Activated CD4-positive, alpha-beta T cell treated with anti-CD3 and anti-CD28 coated beads for 1 hour (primary cell): Measurements from ENCODE around the gene LTK.
A peak's percentile ranks its signal among the peaks of the same experiment; 100 is the strongest.

Experiments used
- DNase-seq: peaks from one replicate; pipeline ENCODE4 v3.0.0-alpha.2; 2020

Gene LTK

DNA sequence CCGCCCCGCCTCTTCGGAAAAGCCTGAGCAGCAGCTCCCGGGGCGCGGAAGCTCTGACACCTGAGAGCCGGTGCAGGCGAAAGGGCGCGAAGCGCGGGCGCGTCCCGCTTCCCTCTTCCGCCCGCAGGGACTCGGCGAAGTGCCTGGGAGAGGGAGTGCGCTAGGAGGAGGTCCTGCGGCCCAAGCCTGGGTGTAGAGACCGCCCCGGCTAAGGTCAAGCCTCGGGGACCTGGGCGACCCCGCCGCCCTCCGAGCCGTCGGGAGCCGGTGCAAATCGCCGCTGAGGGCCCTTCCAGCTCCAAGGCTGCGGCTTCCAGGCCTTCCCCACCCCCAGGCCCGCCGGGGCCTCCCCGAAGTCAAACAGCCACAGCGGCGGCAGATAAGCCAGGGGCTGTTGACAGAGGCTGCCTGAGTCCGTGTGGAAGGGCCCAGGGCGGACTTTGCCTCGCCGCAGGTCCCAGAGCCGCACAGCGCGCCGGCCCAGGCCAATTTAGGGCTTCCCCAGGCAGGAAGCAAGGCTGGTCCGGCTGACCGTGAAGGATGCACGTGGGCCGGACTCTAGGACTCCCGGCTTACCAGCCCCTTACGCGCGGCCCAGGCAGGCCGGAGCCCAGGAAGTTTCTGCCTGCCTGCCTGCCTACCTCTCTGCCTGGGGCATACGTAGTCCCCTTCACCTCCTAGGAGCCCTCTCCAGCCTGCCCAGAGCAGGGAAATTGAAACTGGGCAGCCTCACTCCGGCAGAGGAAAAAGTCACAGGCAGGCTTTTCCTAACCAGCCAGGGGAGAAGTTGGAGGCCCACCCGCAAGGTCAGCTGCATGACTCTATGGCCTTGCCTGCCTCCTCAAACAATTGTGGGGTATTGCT is 17.7 kb downstream of the LTK start:
- DNase-seq = no peak

DNA sequence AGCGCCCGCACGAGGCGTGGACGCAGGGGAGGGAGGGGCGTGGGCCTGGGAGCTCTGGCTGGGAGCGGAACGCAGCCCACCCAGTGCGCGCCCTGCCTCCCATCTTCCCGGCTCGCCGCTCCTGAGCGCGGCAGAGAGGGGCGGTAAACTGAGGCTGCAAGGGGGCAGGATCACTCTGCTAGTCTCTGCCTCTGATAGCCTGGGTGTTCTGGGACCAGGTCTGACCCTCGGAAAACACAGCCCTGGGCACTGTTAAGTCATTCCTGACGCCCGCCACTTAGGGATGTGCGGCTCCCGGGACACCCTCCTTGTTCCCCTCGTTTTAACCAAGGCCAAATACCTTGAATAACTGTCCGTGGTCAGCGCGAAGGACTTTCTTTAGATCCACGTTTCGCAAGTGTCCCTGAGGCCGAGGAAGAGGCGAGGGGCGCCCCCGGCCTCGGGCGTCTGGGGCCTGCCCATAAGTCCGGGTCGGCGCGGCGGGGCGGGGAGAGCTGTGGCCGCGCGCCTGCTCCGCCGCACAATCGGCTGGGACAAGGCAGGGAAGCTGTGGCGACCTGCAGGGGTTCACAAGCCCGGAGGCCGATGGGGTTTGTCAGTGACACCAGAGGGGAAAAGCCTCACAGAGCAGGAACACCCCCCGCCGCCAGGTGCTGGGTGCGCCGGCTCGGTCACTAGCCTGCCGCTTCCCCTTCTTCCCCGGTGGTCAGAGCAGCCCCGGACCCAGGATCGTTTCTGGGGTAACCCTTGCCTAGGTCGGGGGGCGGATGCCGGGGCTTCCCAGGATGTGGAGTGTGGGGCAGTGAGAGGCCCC is 18.5 kb downstream of the LTK start:
- peak; percentile 29 for DNase-seq

DNA sequence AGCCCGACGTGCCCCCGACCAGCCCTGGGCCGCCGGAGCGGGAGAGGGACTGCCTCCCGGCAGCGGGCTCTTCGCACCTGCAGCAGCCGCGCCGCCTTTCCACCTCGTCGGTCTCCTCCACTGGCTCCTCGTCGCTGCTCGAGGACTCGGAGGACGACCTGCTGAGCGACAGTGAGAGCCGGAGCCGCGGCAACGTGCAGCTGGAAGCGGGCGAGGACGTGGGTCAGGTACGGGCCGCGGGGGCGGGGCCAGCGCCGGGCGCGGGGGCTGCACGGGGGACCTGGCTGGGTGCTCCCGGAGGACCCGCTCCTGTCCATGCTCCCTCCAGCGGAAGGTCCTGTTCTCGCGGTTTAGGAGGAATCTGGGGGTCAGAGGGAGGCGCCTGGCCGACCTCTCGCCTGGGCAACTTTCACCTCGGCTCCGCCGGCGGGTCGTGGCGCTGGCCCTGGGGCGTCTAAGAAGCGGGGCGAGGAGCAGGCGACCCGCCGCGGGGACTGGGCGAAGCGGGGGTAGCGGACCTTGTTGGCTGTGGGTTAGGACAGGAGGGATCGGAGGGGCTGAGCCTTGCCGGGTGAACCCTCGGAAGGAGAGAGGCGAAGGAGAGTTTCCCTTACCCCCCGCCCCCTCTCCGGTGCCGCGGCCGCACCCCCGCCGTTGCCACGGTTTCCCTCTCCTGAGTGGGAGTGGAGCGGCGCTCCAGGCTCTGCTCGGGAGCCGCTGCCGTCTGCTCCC is 19.3 kb downstream of the LTK start:
- DNase-seq = peak; percentile 33

DNA sequence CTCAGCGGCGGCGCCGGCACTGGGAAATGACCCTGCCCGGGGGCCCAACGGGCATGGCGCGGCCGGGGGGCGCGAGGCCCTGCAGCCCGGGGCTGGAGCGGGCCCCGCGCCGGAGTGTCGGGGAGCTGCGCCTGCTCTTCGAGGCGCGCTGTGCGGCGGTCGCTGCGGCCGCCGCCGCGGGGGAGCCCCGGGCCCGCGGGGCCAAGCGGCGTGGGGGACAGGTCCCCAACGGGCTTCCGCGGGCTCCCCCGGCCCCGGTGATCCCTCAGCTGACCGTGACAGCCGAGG is 19.8 kb downstream of the LTK start:
- DNase-seq = no peak

DNA sequence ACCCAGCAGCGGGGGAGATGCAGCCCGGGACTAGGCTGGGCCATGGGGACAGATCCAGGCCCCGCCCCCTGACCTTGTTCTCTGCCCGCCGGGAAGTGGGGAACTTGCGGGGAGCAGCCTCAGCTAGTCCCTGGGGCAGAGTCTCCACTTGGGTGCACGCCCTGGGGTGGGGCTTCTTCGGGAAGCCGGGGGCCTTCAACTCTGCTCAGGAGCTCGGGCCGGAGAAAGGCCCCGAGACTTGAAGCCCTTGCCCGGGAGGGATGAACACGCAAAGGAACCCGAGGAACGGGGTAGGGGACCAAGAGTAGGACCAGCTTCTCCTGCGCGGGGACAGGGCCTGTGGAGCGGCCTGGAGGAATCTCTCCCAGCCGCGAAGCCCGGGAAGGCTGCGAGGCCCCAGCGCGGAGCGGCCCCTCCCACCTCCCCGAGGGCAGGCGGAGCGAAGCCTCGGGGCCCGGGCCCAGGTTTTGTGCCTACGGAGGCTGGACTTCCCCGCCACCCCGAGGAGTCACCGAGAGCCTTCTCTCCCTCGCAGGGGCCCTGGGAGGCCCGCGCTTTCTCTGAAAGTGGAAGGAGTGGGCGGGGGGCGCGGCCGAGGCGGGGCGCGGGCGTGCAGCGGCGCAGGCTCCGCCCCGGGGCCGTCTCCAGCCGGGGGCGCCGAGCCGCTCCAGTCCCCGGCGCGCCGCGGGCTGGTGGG is 20.3 kb downstream of the LTK start, which contains the start of gene ITPKA:
Gene ITPKA, plus strand, starts transcription at position 670 of the 697 bp plus-strand sequence. CDS start 54 bp downstream, outside the sequence.
- DNase-seq = peak; percentile 72

DNA sequence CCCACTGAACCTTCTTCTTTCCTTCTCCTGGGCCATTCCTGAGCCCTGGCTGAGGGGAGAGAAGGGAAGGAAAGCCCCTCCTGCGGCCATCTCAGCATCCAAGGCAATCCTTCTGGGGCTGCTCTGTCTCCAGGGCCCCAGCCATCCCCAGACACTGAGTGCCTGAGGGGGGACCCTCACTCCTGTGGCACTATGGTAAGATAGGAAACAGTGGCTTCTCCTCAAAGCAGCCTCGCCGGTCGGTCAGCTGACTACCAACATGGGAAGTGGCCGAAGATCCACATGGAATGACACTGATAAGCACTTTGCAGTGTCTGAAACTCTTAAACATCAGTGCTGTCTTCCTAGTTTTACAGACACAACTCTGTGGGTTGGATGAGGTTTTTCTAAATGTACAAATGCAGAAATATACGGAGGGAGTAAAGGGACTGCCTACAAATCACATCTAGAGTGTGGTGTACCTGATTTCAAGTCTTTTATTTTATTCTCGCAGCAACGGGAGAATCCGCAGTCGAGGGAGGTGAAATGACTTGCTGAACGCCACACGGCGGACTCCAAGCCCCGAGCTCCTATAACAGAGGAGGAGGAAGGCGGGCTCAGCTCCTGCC is 20.9 kb downstream of the LTK start:
- DNase-seq = no peak

DNA sequence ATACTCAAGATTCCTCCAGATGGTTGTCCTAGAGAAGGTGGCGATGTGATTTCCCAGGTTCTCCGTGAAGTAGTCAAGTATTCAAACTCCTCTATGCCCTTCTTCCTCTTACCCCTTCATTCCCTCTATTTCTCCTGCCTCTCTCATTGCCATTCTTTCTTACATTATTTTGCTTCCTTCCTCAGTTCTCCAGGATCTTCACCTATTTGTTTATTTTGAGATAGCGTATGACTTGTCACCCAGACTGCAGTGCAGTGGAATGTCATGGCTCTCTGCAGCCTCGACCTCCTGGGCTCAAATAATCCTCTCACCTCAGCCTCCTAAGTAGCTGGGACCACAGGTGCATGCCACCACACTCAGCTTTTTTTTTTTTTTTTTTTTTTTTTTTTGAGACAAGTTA is 21.7 kb downstream of the LTK start:
- DNase-seq = no peak

DNA sequence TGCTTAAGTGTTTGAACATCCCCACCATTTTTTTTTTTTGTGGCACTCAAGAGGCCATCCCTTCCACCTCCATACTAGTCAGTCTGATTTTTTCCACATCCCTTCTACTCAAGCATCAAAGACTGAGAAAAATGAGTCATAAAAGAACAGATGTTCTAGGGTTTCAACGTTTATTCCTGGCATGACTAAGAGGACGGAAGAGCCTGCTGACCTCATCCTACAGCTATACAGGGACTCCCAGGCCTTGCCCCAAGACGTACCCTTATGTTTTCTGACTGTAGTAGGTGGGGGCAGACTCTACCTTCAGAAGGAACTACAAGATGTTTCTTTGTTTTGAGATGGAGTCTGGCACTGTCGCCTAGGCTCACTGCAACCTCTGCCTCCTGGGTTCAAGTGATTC is 23.3 kb downstream of the LTK start:
- no peak for DNase-seq

DNA sequence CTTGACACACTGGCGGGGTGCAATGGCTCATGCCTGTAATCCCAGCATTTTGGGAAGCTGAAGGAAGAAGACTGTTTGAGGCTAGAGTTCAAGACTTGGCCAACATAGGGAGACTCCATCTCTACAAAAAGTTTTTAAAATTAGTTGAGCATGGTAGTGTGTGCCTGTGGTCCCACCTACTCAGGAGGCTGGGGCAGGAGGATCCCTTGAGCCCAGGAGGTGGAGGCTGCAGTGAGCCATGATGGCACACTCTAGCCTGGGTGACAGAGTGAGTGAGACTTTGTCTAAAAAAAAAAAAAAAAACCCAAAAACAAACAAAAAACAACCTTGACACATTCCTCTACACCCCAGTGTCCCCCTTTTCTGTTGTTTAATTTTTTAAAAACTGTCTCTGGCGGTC is 24.0 kb downstream of the LTK start:
- DNase-seq = no peak

DNA sequence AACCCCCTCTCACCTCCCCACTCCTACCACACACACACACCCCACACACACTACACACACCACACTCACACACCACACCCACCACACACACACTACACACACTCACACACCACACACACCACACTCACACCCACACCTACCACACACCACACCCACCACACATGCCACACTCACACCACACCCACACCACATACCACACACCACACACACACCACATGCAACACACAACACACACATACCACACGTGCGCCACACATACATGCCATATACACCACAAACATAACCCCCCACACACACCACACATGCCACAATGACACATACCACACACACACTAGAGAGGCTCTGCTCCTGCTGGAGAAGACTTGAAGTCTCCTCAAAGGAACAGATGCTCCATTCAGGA is 25.8 kb downstream of the LTK start:
- no peak for DNase-seq

DNA sequence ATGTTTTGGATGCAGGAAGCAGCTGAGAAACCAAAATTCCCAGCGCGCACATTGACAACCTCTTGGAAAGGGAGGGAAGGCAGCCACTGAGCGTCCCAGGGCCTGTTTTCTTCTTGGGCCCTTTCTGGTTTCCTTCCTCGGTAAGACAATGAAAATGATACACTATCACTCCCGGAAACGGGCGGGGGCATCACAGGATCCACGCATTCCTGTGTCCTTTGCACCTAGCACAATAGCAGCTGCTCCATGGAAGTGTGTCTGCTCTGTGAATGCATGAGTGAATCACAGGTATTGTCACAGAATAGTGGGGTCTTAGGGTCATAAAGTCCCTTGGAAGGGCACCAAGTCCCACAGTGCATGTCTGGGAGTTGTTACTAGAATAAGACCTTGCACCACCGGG is 26.2 kb downstream of the LTK start:
- no peak for DNase-seq

DNA sequence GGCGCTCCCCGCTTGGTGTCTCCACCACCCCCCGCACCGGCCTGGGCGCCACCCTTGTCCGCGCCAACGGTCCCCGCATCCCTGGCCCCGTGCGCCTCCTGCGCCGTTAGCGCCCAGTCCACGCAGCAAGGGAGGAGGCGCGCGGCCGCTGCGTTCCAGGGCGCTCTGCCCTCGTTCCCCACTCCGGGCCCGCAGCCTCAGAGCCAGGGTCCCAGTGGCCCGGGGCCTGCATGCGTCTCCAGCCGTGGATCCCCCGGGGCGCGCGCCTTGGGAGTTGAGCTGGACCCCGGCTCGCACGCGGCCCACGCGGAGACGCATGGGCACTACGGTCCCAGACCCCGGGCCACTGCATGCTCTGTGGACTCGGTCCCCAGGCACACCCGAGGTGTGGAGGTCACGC is 27.3 kb downstream of the LTK start:
- DNase-seq = no peak

DNA sequence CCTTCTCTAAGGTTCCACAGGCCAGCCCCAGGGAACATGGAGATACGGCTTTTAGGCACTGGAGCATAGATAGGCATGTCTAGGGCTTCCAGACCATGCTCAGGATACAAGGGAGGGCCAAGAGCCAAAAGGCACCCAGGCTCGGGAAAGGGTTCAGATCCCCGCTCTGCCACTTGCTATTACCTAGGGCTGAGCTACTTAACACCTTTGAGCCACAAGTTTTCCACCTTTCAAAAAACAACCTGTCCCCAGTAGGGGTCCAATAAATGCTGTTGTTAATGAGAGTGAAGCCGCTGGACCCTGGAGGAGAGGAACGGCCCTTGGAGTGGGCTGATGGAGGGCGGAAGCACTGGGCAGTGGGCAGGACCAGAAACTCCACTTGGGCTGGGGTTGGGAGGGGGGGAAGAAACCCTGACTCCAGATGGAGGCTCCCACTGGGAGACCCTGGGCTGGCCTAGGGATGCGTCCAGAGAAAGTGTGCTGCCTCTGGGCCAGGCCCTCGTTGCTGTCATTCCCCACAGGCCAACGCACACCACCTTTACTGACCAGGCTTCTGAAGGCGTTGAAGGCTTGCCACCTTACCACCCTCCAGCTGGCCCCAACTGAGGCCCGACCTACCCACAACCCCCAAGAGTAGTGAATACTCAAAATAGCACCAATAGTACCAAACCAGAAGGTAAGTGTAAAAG is 28.5 kb downstream of the LTK start:
- no peak for DNase-seq

DNA sequence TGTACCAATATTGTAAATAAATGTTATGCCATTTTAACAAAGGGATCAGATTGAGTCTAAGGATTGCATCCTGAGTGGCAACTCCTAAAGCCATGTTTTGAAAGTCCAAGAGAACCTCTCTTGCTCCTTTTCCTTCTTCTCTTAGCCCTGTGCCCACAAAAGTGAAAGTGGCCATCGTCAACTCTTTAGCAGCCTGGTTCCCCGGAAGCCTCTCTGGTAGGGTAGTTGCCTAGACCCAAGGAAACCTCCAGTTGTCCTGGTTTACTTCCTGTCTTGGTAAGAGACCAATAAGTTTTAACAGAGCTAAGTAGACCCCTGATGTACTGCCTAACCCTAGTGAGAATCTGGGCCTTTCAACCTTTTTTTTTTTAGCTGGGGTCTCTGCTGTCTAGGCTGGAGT is 30.1 kb downstream of the LTK start:
- DNase-seq = no peak

DNA sequence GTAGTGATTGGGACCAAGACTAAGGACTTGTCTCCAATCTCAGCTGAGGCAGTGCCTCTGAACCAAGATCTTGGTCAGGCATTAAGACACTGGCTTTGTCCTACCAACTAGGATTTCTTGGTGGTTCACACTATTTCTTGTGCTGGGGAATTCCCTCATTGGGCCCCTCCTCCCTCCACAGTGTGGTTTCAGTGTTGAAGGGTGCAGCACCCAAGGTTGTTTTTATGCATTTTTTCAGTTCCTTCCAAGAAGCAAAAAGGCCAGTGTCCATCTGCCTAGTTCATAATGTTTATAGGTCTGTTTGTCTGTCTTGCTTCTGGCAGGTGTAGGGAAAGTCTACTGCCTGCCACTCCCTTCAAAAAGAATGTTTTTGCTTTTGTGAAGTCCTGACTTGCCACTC is 30.5 kb downstream of the LTK start:
- DNase-seq = no peak

DNA sequence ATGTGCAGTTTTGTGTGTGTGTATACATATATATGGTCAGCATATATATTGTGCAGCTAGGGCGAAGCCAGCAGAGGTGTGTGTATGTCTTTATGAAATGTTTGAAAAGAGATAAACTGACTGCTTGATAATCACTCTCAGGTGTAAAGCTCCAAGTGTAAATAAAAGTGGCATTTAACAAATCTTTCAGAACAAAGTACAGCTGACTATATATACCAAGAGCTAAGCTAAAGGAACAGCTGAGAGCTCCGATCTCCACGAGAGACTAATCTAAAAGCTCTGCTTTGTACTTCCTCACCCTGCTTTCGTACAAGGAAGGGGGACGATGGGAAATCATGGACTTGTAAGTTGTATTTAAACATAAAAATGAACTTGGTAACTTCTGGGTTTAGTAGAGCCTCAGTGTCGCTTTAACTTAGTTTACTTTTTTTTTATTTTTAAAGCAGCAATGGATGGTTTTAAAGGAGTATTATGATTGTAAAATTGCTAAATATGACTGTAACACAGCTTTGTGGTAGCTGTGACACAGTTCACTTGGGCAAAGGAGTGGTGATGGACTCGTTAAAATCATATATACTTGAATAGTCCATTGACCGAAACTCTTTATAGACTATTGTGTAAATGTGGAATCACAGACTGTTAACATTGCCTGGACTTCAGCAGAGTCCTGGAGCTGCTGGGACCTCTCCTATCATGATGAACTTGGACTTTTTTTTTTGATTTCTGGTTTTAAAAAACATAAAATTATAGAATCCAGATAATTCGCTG is 31.3 kb downstream of the LTK start:
- no peak for DNase-seq

DNA sequence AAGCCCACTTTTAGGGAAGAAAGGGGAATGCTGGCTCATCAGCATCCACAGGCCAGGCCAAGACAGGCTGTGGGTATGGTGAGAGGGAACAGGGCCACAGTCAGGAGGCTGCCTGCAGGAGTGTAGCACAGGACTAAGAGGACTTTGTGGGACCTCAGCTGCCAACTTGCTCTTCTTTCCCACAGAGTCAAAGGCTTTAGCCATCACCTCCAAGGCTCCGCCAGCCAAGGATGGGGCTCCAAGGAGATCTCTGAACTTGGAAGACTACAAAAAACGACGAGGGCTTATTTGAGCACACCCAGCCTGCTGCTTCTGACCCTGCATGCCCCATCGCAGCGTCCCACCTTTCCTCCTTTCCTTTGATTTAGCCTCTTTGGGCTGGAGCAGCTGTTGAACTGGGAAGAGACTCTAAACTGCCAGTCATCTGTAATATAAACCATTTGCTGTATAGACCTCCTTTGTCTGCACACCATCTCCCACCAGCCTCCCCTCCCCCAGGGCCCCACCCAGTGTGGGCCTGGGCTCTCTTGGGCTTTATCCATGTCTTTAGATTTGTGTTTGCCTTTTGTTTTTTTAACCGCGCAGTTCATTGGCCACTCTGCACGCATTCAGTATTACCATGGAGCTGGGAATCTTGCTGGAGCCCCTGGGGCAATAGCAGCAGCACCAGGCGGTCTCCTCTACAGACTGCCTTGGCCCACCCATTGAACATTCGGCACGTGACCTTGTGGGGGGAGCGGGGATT is 33.1 kb downstream of the LTK start:
- no peak for DNase-seq

DNA sequence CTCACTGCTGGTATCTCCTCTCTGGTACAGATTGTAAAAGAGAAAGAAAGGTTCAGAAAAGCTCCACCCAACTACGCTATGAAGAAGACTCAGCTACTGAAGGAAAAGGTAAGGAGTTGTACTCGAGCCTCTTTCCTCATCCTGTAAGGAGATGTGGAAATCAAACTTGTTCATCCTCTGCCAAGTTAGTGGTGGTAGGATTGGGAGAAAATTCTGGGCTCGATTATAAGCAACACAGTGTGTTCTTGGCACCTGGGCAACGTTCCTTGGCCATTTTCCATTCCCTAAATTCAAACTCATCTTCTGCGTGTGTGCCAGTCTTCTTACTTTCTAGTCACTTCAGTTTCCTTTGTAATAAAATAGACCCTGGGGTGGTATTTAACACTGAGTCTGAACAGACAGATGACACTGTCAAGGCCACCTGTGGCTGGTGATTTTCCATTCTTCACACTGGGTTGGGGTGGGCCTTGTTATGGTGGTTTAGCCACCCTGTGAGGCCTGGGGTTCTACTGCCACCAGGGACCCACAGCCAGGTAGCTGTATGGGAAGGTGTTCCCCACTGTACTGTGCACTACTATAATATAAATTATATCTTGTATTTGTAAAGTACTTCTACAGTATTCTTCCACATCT is 37.1 kb downstream of the LTK start:
- DNase-seq = no peak

DNA sequence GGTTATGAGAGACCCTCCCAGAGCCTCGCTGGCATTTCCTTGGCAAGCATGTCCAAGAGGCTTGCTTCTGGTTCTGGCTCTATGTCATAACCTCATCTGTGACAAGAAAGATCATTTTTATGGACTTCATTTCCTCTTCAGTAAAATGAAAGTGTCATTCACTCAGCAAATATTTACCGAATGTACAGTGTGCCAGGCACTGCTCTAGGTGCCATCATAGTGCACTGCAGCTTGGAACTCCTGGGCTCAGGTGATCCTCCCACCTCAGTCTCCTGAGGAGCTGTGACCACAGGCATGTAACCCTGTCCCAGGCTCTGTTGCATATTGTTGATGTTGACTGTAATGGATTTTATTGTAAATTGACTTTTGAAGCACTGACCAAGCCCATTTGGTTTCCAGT is 38.7 kb downstream of the LTK start:
- no peak for DNase-seq

DNA sequence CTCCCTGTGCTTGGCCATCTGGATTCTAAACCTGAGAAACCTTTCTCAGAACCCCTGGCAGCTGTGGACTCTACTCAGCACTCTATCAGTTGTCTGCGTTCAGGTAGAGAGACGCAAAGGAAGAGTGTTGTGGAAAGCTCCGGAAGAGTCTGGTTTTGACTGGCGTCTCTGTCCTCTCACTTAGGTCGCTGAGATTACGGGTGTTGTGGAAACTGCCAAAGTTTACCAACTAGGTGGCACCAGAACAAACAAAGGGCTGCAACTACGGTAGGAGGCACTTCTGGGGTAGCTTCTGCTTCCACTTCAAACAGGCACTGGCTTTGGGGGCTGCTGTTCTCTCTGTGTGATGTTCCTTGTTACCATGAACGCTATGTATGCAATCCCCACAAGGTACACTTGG is 39.2 kb downstream of the LTK start:
- DNase-seq = no peak
